ENCODE data around the gene CDC73.

DNA sequence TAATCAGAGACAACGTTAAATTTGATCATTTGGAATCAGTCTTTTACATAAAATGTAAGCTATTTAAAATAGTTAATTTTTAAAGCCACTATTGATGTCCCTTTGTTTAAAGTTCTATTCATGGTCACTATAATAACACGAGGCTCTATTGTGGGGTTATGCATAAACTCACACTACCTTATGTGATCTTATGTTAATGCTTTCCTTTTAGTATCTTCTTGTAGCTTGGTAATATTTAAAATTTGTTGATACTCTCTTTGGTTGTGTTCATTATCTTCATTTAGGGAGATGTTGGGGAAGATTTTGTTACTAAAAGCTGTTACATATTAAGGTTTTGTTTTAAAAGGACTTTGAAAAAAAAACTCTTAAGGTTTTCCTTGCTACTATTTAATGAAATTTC is 63.4 kb downstream of the CDC73 start:
- no peak for TF ChIP-seq ZNF260 (CRISPR knock-in tag; IDR thresholded peaks at IDR 0.05; ENCODE audit: borderline replicate concordance, low read depth)
- TF ChIP-seq POLR2A (IDR thresholded peaks at IDR 0.05; ENCODE audit: insufficient read depth in 1 of 2, low read depth in 2 of 2, low read length in 2 of 2): no peak

Measured in HepG2 (cell line).